GM08714 (cell line): ENCODE results near the gene MRC2.
"Not testable (repeated sequence)": the region's sequence is repeated elsewhere in the genome, so short reads cannot be mapped to it uniquely, and the experiment has no call there.

ENCODE experiments used
- H3K4me3 ChIP-seq: fragments of 200-500 bp; sonication (Bioruptor generic); 2 replicates; pipeline ENCODE4 v1.5.1; 2014; ENCODE audit warnings: mild to moderate bottlenecking, low read length, inconsistent platforms
- ZNF274 ChIP-seq: IDR thresholded peaks from 2 replicates; pipeline ENCODE4 v1.6.1; 2012; ENCODE audit warnings: mild to moderate bottlenecking, low read depth, low read length

The MRC2 gene

GRCh38 chr17:62597920-62598319, 29.6 kb upstream of the MRC2 start:
- H3K4me3 ChIP-seq, result no peak overlapping the region
- no peak for TF ChIP-seq ZNF274

- no peak for TF ChIP-seq ZNF274
- no peak overlapping the region for H3K4me3 ChIP-seq
Measured at GRCh38 chr17:62599964-62600657, 27.4 kb upstream of the MRC2 start.

GRCh38 chr17:62600805-62601204, 26.7 kb upstream of the MRC2 start:
- no peak for TF ChIP-seq ZNF274
- H3K4me3 ChIP-seq, result no peak overlapping the region

- TF ChIP-seq ZNF274, result no peak
- no peak overlapping the region for H3K4me3 ChIP-seq
Measured at GRCh38 chr17:62601471-62601870, 26.0 kb upstream of the MRC2 start.

- H3K4me3 ChIP-seq, result not testable (repeated sequence)
Measured at GRCh38 chr17:62603783-62604182, 23.7 kb upstream of the MRC2 start.

- no peak overlapping the region for H3K4me3 ChIP-seq
Measured at GRCh38 chr17:62605588-62605987, 21.9 kb upstream of the MRC2 start.

GRCh38 chr17:62611292-62611691, 16.2 kb upstream of the MRC2 start:
- H3K4me3 ChIP-seq, result no peak overlapping the region
- no peak for TF ChIP-seq ZNF274

More at GRCh38 chr17:62605588-62605987, 21.9 kb upstream of the MRC2 start:
- no peak for TF ChIP-seq ZNF274

- H3K4me3 ChIP-seq, result no peak overlapping the region
- TF ChIP-seq ZNF274, result no peak
Measured at GRCh38 chr17:62611728-62612127, 15.7 kb upstream of the MRC2 start.

- not testable (repeated sequence) for H3K4me3 ChIP-seq
Measured at GRCh38 chr17:62612289-62612688, 15.2 kb upstream of the MRC2 start.

- not testable (repeated sequence) for H3K4me3 ChIP-seq
Measured at GRCh38 chr17:62613095-62613494, 14.4 kb upstream of the MRC2 start.

- no peak for TF ChIP-seq ZNF274
- no peak overlapping the region for H3K4me3 ChIP-seq
Measured at GRCh38 chr17:62614142-62614541, 13.3 kb upstream of the MRC2 start.

GRCh38 chr17:62615503-62615902, 12.0 kb upstream of the MRC2 start:
- TF ChIP-seq ZNF274, result no peak
- H3K4me3 ChIP-seq, result no peak overlapping the region

GRCh38 chr17:62616993-62617893, 10.2 kb upstream of the MRC2 start:
- TF ChIP-seq ZNF274, result no peak
- H3K4me3 ChIP-seq, result no peak overlapping the region

- H3K4me3 ChIP-seq, result no peak overlapping the region
- no peak for TF ChIP-seq ZNF274
Measured at GRCh38 chr17:62617894-62618472, 9.5 kb upstream of the MRC2 start.
